KOPT-K1 (cell line): ENCODE measurements around the gene ADAMTSL1.

Experiments used
- H3K27ac ChIP-seq: fragments of 200-600 bp; sonication (generic); 2 replicates; pipeline ENCODE4 v1.5.1; 2016; ENCODE audit warnings: antibody characterized with exemption, mild to moderate bottlenecking, low read depth, low read length; ENCODE audit not compliant: poor library complexity, severe bottlenecking
- H3K36me3 ChIP-seq: fragments of 200-600 bp; sonication (generic); 2 replicates; pipeline ENCODE4 v1.5.1; 2017; ENCODE audit warnings: antibody characterized with exemption, mild to moderate bottlenecking, low read length, moderate library complexity; ENCODE audit not compliant: insufficient read depth
- H3K9me3 ChIP-seq: fragments of 200-600 bp; sonication (generic); 2 replicates; pipeline ENCODE4 v1.5.1; 2017; ENCODE audit warnings: antibody characterized with exemption, low read length, mild to moderate bottlenecking; ENCODE audit not compliant: insufficient read depth, poor library complexity, severe bottlenecking

ADAMTSL1 gene

DNA sequence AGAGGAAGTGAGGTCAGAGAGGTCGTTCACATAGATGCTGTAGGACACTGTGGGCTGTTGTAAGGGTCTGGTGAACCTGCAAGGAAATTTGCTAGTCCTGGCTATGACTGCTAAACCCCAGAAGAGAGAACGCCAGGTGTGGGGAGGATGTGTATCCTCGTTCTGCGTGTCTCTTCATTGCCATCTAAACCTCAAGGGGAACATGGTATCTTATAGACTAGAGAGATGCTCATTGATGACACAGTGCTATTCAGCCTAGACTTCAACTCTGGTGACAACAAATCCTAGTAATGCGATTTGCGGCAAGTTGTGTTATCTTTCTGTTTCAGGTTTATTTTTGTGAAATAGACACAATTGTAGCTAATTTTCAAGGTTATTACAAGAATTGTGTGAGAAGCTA, 140.2 kb downstream of the ADAMTSL1 start:
- Histone ChIP-seq H3K9me3 (no peaks in the 10 kb centered on the region), H3K27ac (no peak overlapping the region), H3K36me3 (no peaks in the 10 kb centered on the region)

GRCh38 chr9:18614651-18615050, 140.7 kb downstream of the ADAMTSL1 start:
- Histone ChIP-seq H3K9me3 (no peaks in the 10 kb centered on the region), H3K27ac (no peak overlapping the region), H3K36me3 (no peaks in the 10 kb centered on the region)

- Histone ChIP-seq H3K9me3 (no peaks in the 10 kb centered on the region), H3K36me3 (no peaks in the 10 kb centered on the region), H3K27ac (no peak overlapping the region)
These were observed 143.0 kb downstream of the ADAMTSL1 start for GRCh38 chr9:18616976-18617375.

DNA sequence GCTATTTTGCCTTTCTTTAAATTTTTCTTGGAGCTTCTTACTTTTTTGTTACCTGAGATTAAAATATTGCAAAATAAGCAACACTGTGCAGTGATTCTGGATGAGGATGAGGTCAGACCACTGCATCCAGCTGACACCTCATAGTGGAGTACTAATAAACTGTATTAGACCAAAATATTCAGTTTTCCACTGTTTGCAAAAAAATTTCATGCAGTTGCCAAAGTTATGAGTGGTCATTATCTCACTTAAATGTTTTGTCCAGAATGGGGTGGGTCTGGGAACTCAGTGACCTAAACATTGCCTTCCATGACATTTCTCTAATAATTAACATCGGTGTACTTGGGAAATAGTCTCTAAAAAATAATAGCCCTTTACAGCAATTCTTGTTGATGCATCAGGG, 143.8 kb downstream of the ADAMTSL1 start:
- Histone ChIP-seq H3K36me3 (no peaks in the 10 kb centered on the region), H3K27ac (no peak overlapping the region), H3K9me3 (no peaks in the 10 kb centered on the region)

DNA sequence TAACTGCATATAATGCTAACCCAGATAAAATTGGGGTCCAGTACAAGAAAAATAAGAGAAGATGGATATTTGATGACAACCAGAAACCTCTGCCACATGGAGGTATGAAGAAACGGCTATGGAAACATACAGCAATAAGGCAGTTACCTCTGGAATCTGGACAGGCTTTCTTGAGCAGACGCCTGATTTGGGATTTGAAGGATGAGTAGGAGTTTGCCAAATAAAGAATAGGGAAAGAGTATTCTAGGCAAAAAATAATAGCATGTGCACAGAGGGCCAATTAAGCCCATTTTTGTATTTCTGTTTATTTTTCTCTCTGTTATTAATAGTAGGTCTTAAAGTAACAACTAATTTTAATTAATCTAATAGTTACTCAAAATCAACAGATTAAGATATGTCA, 144.9 kb downstream of the ADAMTSL1 start:
- Histone ChIP-seq H3K9me3 (no peaks in the 10 kb centered on the region), H3K27ac (no peak overlapping the region), H3K36me3 (no peaks in the 10 kb centered on the region)

- Histone ChIP-seq H3K36me3 (no peaks in the 10 kb centered on the region), H3K9me3 (no peaks in the 10 kb centered on the region), H3K27ac (no peak overlapping the region)
These were observed 148.4 kb downstream of the ADAMTSL1 start for GRCh38 chr9:18622186-18622836.

DNA sequence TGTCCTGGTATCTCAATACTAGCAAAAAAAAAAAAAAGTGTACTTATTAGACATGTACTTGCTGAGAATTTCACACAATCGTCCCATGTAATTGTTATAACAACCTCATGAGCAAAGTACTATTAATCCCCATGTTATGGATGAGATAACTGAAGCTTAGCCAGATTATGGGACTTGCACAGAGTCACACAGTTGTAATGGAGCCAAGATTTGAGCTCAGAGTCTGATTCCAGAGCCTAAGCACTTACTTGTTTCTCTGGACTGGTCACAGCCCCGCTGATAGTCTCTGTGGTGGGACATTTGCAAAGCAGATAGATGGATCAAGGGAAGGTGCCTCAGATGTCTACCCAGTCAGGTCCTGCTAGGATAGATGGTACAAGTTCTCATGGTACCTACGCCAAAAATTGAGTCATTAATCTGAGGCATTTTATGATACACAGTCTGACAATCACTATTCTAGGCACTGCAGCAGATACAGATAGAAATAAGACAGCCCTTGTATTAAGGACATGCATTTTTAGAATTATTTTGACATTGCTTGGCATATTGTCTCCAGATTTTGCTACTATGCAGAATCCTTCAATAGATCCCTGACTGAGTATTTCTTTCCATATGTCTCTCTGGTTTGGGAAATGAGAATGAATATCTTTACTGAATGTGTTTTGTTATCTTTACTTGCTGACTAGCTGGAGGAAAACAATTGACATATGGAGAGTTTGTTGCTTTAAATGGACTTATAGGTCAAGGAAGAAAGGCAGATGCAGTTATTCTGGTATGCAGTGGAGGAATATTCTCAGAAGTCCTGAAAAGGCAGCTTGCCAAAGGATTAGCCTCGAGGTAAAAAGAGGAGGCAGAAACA, 149.5 kb downstream of the ADAMTSL1 start:
- Histone ChIP-seq H3K36me3 (no peaks in the 10 kb centered on the region), H3K9me3 (no peaks in the 10 kb centered on the region), H3K27ac (no peak overlapping the region)

GRCh38 chr9:18626046-18626698, 152.2 kb downstream of the ADAMTSL1 start:
- Histone ChIP-seq H3K27ac (no peak overlapping the region), H3K36me3 (no peaks in the 10 kb centered on the region), H3K9me3 (no peaks in the 10 kb centered on the region)

GRCh38 chr9:18629136-18629535, 155.2 kb downstream of the ADAMTSL1 start:
- Histone ChIP-seq H3K36me3 (no peaks in the 10 kb centered on the region), H3K27ac (no peak overlapping the region), H3K9me3 (no peaks in the 10 kb centered on the region)

GRCh38 chr9:18632632-18633403, 158.9 kb downstream of the ADAMTSL1 start:
- Histone ChIP-seq H3K27ac (no peak overlapping the region), H3K36me3 (no peaks in the 10 kb centered on the region), H3K9me3 (no peaks in the 10 kb centered on the region)

DNA sequence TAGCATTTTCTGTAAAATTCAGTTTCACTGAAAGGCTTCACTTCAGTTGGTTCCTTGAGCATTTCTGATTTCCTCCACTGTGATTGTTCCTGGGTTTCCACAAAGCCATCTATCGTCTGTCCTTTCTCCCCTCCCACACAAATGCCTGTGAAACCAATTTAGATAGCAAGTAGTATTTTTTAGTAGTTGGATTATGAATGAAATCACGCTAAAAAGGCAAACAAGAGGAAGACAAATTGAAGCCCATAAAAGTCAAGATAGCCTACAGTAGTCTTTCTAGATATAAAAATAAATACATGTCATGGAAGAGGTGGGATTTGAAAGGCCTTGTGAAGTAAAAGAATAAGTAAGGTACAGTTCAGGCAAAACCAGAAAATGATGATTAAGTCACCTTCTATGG, 162.8 kb downstream of the ADAMTSL1 start:
- H3K27ac ChIP-seq: no peak overlapping the region
- H3K9me3 ChIP-seq: no peaks in the 10 kb centered on the region
- no peaks in the 10 kb centered on the region for H3K36me3 ChIP-seq

GRCh38 chr9:18638371-18639249, 164.7 kb downstream of the ADAMTSL1 start:
- Histone ChIP-seq H3K27ac (no peak overlapping the region), H3K36me3 (no peaks in the 10 kb centered on the region), H3K9me3 (no peaks in the 10 kb centered on the region)

DNA sequence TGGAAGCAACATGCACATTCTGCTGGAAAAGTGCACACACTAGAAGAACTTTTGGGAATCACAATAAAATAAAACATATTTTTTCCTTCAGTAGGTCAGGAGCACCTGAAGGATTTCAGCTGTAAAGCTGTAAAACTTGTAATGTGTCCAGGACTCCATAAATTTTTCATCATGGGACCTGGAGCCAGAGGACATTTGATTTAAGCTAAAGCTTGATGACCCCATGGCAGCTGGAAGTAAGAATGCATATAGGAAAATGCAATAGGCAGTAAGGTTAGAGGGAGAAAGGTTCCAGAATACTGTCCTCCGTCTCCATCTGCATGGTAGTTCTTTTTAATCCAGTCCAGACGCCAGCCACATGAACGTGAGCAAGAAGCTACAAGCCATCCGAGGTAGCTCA, 166.0 kb downstream of the ADAMTSL1 start:
- no peak overlapping the region for H3K27ac ChIP-seq
- H3K36me3 ChIP-seq: no peaks in the 10 kb centered on the region

More for the DNA sequence above, 166.0 kb downstream of the ADAMTSL1 start:
- no peaks in the 10 kb centered on the region for H3K9me3 ChIP-seq
